B cell (primary cell): ENCODE results near the gene TEAD1. TPM values are rescaled to one million over a fixed set of nuclear protein-coding genes. Genes with fewer than 3 reads are reported as not detected.

ENCODE experiments used
- ATAC-seq: fragments of 200-7000 bp; cut with Tn5 transposase; one replicate; pipeline ENCODE4 v1.10.0; 2021; ENCODE audit warnings: low read depth, mild to moderate bottlenecking, moderate number of reproducible peaks, moderate library complexity
- CTCF ChIA-PET: fragments of 350-600 bp; sonication (Branson Sonifier 250); formaldehyde crosslinking; loops from one replicate; lab custom pipeline; 2021; ENCODE audit warnings: antibody characterized with exemption, inconsistent platforms; lab: Charles Lee
- POLR2A ChIA-PET: fragments of 350-600 bp; sonication (Branson Sonifier 250); formaldehyde crosslinking; loops from one replicate; lab custom pipeline; 2021; ENCODE audit warnings: antibody characterized with exemption; lab: Charles Lee
- DNase-seq: peaks from one replicate; pipeline ENCODE4 v3.0.0; 2013
- H2AFZ ChIP-seq: 2 replicates; pipeline ENCODE4 v1.6.1; 2012; ENCODE audit warnings: mild to moderate bottlenecking, low read depth, low read length; ENCODE audit not compliant: insufficient read depth, poor library complexity, severe bottlenecking
- H3K27ac ChIP-seq, 2 donors: 1 replicate in 1 of 2; 2 replicates in 1 of 2; pipeline ENCODE4 v1.5.1; 2012 to 2013; ENCODE audit warnings: low read length in 2 of 2, mild to moderate bottlenecking in 2 of 2, moderate library complexity in 1 of 2
- H3K27me3 ChIP-seq, 4 experiments: fragments of 200-600 bp in 1 of 4; sonication (generic) in 1 of 4; replicated peaks in 1 of 4; 1 replicate in 2 of 4; 2 replicates in 2 of 4; pipeline versions ENCODE4 v1.6.1 to v1.7.0; 2013 to 2016; ENCODE audit warnings: low read length in 3 of 4, mild to moderate bottlenecking in 2 of 4, mixed read lengths in 1 of 4, moderate library complexity in 1 of 4; ENCODE audit not compliant: insufficient read depth in 4 of 4, control insufficient read depth in 3 of 4; ENCODE audit errors: control extremely low read depth in 1 of 4
- H3K36me3 ChIP-seq, 2 experiments: replicated peaks in 1 of 2; 1 replicate in 1 of 2; 2 replicates in 1 of 2; pipeline versions ENCODE4 v1.6.1 to v1.7.1; 2013; ENCODE audit warnings: low read length in 1 of 2; ENCODE audit not compliant: insufficient read depth in 2 of 2, control insufficient read depth in 1 of 2; ENCODE audit errors: control extremely low read depth in 1 of 2, extremely low read depth in 1 of 2
- H3K4me1 ChIP-seq, 2 donors: fragments of 200-600 bp in 1 of 2; sonication (generic) in 1 of 2; 1 replicate in 1 of 2; 2 replicates in 1 of 2; pipeline versions ENCODE4 v1.5.1 to v1.6.1; 2013 to 2017; ENCODE audit warnings: low read length in 2 of 2; ENCODE audit not compliant: control insufficient read depth in 2 of 2, insufficient read depth in 2 of 2
- H3K4me2 ChIP-seq: replicated peaks from 2 replicates; pipeline ENCODE3; 2012; ENCODE audit warnings: mild to moderate bottlenecking, low read depth, low read length; ENCODE audit not compliant: poor library complexity, severe bottlenecking
- H3K4me3 ChIP-seq, 5 experiments: fragments of 200-600 bp in 1 of 5; sonication (generic) in 1 of 5; 1 replicate in 3 of 5; 2 replicates in 2 of 5; pipeline versions ENCODE4 v1.5.1 to v1.7.0; 2011 to 2016; ENCODE audit warnings: low read length in 4 of 5, mild to moderate bottlenecking in 4 of 5, low read depth in 2 of 5, control low read depth in 1 of 5, moderate library complexity in 1 of 5; ENCODE audit not compliant: insufficient read depth in 1 of 5; ENCODE audit errors: control extremely low read depth in 1 of 5, extremely low read depth in 1 of 5
- H3K79me2 ChIP-seq: fragments of 200-600 bp; sonication (generic); one replicate; pipeline ENCODE4 v1.6.0; 2016; ENCODE audit warnings: low read length; ENCODE audit not compliant: control insufficient read depth, insufficient read depth
- H3K9ac ChIP-seq: fragments of 200-600 bp; sonication (generic); 2 replicates; pipeline ENCODE4 v1.6.1; 2017; ENCODE audit warnings: mild to moderate bottlenecking, low read length, moderate library complexity
- H3K9me3 ChIP-seq, 3 donors: one replicate each; pipeline versions ENCODE4 v1.6.1 to v1.7.1; 2013; ENCODE audit warnings: low read length in 2 of 3; ENCODE audit not compliant: control insufficient read depth in 2 of 3, insufficient read depth in 1 of 3; ENCODE audit errors: control extremely low read depth in 1 of 3
- H4K20me1 ChIP-seq: 2 replicates; pipeline ENCODE4 v1.6.0; 2012; ENCODE audit warnings: mild to moderate bottlenecking, low read length; ENCODE audit not compliant: insufficient read depth, control insufficient read depth, poor library complexity, severe bottlenecking
- H3K27ac Mint-ChIP-seq: one replicate; pipeline ENCODE4 v1.8.0; 2021; ENCODE audit warnings: mixed read lengths
- H3K27me3 Mint-ChIP-seq: one replicate; pipeline ENCODE4 v1.8.0; 2021; ENCODE audit warnings: mixed read lengths
- H3K4me1 Mint-ChIP-seq: one replicate; pipeline ENCODE4 v1.8.0; 2021; ENCODE audit warnings: mixed read lengths
- H3K4me3 Mint-ChIP-seq: one replicate; pipeline ENCODE4 v1.8.0; 2021; ENCODE audit warnings: mixed read lengths
- H3K9me3 Mint-ChIP-seq: one replicate; pipeline ENCODE4 v1.8.0; 2022; ENCODE audit warnings: mixed read lengths; ENCODE audit not compliant: insufficient read depth
- EZH2 ChIP-seq: IDR thresholded peaks from 2 replicates; pipeline ENCODE4 v1.6.1; 2012; ENCODE audit warnings: borderline replicate concordance, low read depth, mild to moderate bottlenecking, moderate library complexity, low read length; ENCODE audit not compliant: insufficient read depth, poor library complexity, severe bottlenecking
- WGBS: methylation state at CpG from one replicate; pipeline ENCODE4 v1.1.5; 2013; ENCODE audit warnings: missing lambda C conversion rate; ENCODE audit not compliant: insufficient coverage; 5-methylcytosine and 5-hydroxymethylcytosine counted together
- intact Hi-C: fragments of 100-400 bp; cut with micrococcal nuclease; formaldehyde crosslinking; loops from one replicate; pipeline ENCODE4 v1.10.0; 2022
- polyA plus RNA-seq: library from polyadenylated mRNA; depleted of rRNA; stranded (reverse); fragments of >200 nt; gene quantifications from 2 replicates; pipeline ENCODE4 v1.2.3, GENCODE V29; 2012
- total RNA-seq, 2 donors: library from RNA; stranded (reverse); fragments of 120-200 nt in 1 of 2; gene quantifications; 1 replicate in 1 of 2; 2 replicates in 1 of 2; pipeline versions ENCODE4 v1.2.3 to v1.2.4, GENCODE V29; 2013 to 2022
- TF ChIP-seq, protein P1 (sequence below): fragments of 200-600 bp; IDR thresholded peaks from one replicate; pipeline ENCODE4 v1.8.0; 2022; ENCODE audit warnings: antibody characterized with exemption, mild to moderate bottlenecking

TEAD1 gene
- total and polyA plus RNA-seq, 2 donors (not counting 1 experiment from before 2014, with no cell fraction given) = 0.30 TPM; not detected in 1

DNA sequence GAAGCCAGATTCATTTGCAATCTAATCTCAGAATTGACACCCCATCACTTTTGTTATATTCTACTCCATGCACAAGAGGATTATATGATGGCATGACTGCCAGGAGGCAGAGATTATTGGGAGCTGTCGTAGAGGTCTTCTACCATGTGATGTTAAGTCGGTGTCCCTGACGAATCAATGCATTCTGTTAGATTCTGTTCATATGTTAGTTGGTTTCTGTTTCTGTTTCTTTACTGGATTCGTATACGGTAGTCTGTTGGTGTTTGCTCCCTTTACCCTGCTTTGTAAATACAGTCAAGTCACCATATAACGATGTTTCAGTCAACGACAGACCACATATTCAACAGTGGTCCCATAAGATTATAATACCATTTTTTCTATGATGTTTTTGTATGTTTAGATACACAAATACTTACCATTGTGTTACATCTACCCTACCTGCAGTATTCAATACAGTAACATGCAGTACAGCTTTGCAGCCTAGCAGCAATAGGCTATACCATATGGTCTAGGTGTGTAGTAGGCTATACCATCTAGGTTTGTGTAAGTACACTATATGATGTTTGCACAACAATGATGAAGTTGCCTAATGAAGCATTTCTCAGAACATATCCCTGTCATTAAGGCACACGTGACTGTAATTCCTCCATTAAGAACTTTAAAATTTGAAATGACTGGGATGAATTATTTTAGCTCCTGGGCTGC is 312.1 kb downstream of the TEAD1 start:
- no peak overlapping the region for H3K4me2 ChIP-seq
- no peak overlapping the region for H3K4me3 ChIP-seq
- no peak overlapping the region for H2AFZ ChIP-seq
- 84% methylated on average over 3 of the region's 8 CpGs for WGBS
- H3K9me3 Mint-ChIP-seq = no peaks in the 10 kb centered on the region
- no peaks in the 10 kb centered on the region for H3K4me1 ChIP-seq
- DNase-seq (no peak), ATAC-seq (no peak)
- no peaks in the 10 kb centered on the region for H3K36me3 ChIP-seq
- H3K79me2 ChIP-seq = no peaks in the 10 kb centered on the region
- TF ChIP-seq, protein P1, sequence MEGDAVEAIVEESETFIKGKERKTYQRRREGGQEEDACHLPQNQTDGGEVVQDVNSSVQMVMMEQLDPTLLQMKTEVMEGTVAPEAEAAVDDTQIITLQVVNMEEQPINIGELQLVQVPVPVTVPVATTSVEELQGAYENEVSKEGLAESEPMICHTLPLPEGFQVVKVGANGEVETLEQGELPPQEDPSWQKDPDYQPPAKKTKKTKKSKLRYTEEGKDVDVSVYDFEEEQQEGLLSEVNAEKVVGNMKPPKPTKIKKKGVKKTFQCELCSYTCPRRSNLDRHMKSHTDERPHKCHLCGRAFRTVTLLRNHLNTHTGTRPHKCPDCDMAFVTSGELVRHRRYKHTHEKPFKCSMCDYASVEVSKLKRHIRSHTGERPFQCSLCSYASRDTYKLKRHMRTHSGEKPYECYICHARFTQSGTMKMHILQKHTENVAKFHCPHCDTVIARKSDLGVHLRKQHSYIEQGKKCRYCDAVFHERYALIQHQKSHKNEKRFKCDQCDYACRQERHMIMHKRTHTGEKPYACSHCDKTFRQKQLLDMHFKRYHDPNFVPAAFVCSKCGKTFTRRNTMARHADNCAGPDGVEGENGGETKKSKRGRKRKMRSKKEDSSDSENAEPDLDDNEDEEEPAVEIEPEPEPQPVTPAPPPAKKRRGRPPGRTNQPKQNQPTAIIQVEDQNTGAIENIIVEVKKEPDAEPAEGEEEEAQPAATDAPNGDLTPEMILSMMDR = no peak
- no peak for TF ChIP-seq EZH2
- no peak overlapping the region for H3K9ac ChIP-seq
- H3K27ac ChIP-seq = no peak overlapping the region
- no peaks in the 10 kb centered on the region for H3K27me3 ChIP-seq
- H3K27me3 Mint-ChIP-seq = peaks cover 10% of the 10 kb centered on the region
- ChIA-PET CTCF (no interaction called here), POLR2A (no interaction called here)
- H3K4me1 Mint-ChIP-seq = no peaks in the 10 kb centered on the region
- H3K27ac Mint-ChIP-seq = no peak overlapping the region
- intact Hi-C loops = no loop called here
- H4K20me1 ChIP-seq = no peaks in the 10 kb centered on the region
- H3K4me3 Mint-ChIP-seq = no peak overlapping the region
- H3K9me3 ChIP-seq = peaks cover 0 to 6% (median 0%) of the 10 kb centered on the region in 3 donors

DNA sequence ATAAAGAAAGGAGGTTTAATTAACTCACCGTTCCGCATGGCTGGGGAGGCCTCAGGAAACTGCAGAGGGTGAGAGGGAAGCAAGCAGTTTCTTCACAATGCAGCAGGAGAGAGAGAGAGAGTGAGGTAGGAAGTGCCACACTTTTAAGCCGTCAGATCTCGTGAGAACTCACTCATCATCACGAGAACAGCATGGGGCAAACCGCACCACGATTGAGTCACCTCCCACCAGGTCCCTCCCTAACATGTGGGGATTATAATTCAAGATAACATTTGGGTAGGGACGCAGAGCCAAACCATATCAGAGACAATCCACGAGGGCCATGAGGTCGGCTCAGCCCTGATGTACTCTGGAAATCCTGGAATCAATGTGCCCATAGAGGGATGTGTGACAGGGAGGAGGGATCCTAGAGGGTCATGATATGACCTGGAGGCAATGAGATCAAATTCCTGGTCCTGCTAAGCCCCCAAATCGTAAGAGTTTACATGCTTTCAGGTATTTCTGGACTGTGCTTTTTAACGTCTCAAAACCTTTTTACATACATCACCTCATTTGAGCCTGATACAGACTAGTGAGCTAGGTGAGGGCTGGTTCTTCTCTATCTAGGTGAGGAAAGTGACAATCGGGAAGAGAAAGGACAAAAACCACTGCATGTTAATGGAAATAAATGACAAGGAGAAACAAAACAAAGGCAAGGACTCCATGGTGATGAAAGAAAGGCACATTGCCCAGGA is 315.4 kb downstream of the TEAD1 start:
- H3K4me1 ChIP-seq = no peaks in the 10 kb centered on the region
- peaks cover 7% of the 10 kb centered on the region for H3K27me3 Mint-ChIP-seq
- H3K79me2 ChIP-seq = no peaks in the 10 kb centered on the region
- POLR2A ChIA-PET = no interaction called here
- H3K27ac ChIP-seq = no peak overlapping the region
- no peaks in the 10 kb centered on the region for H3K9me3 Mint-ChIP-seq
- H3K27me3 ChIP-seq = no peaks in the 10 kb centered on the region
- TF ChIP-seq EZH2 = no peak
- TF ChIP-seq, protein P1 = no peak
- no peak overlapping the region for H3K4me3 ChIP-seq
- no peak overlapping the region for H3K27ac Mint-ChIP-seq
- no peaks in the 10 kb centered on the region for H3K36me3 ChIP-seq
- H3K9ac ChIP-seq = no peak overlapping the region
- H2AFZ ChIP-seq = no peak overlapping the region
- H3K4me2 ChIP-seq = no peak overlapping the region
- no peaks in the 10 kb centered on the region for H3K4me1 Mint-ChIP-seq
- no peak overlapping the region for H3K4me3 Mint-ChIP-seq
- WGBS = 86% methylated on average over 6 of the region's 13 CpGs
- H3K9me3 ChIP-seq = peaks cover 0 to 6% (median 0%) of the 10 kb centered on the region in 3 donors
- CTCF ChIA-PET = no interaction called here
- DNase-seq = no peak
- no peaks in the 10 kb centered on the region for H4K20me1 ChIP-seq
- no peak for ATAC-seq
- intact Hi-C loops = no loop called here
